ENCODE results near the gene QPCT. TPM values are rescaled to one million over a fixed set of nuclear protein-coding genes. Genes with fewer than 3 reads are reported as not detected.

Gene QPCT
- total RNA-seq, 1 experiment from 2014 or later: 4.2 TPM

DNA sequence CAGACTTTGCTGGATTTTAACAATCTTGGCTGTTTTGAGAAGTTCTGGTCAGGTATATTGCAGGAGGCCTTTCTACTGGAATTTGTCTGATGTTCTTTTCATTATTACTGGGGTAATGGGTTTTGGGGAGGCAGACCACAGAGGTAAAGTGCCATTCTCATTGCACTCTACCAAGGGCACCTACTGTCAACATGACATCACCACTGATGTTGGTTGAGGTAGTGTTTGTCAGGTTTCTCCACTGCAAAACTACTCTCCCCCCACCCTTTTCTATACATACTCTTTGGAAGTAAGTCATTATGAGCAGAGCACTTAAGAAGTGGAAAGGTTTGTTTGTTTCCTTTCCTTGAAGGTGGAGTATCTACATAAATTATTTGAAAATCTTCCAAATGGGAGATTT lies 46.8 kb upstream of the QPCT start:
- Histone ChIP-seq H3K27ac (ENCODE audit: low read depth, low read length, poor library complexity, severe bottlenecking) (no peak overlapping the region), H3K4me3 (ENCODE audit: low read depth, low read length, poor library complexity, severe bottlenecking) (no peak overlapping the region), H3K9me3 (ENCODE audit: low read depth, low read length, poor library complexity, severe bottlenecking) (no peaks in the 10 kb centered on the region), H3K27me3 (replicated peaks; ENCODE audit: insufficient read depth, low read depth, low read length, poor library complexity) (no peaks in the 10 kb centered on the region), H3K4me1 (ENCODE audit: insufficient read depth, low read length, poor library complexity, severe bottlenecking) (no peaks in the 10 kb centered on the region), H3K36me3 (ENCODE audit: insufficient read depth, low read length, poor library complexity, severe bottlenecking) (no peaks in the 10 kb centered on the region)
- intact Hi-C loops (cut with micrococcal nuclease; ENCODE audit: unreplicated experiment): no loop called here
- ChIA-PET POLR2A (ENCODE audit: low non-redundant PET) (no interaction called here), CTCF (no interaction called here)
- no TSS peak for BruUV-seq (replicated peaks)
- TF ChIP-seq EZH2 (IDR thresholded peaks at IDR 0.05; ENCODE audit: borderline replicate concordance, low read depth, low read length, poor library complexity, severe bottlenecking) (no peak), CTCF (conservative IDR thresholded peaks at IDR 0.05; ENCODE audit: low read depth, low read length) (no peak)
- DNase-seq (ENCODE audit: low spot score): no peak

- POLR2A ChIA-PET (ENCODE audit: low non-redundant PET): no interaction called here
- no peak for TF ChIP-seq EZH2 (IDR thresholded peaks at IDR 0.05; ENCODE audit: borderline replicate concordance, low read depth, low read length, poor library complexity, severe bottlenecking)
- TF ChIP-seq CTCF (conservative IDR thresholded peaks at IDR 0.05; ENCODE audit: low read depth, low read length): no peak
- no TSS peak for BruUV-seq (replicated peaks)
- H3K27me3 ChIP-seq (replicated peaks; ENCODE audit: insufficient read depth, low read depth, low read length, poor library complexity): no peaks in the 10 kb centered on the region
- intact Hi-C loops (cut with micrococcal nuclease; ENCODE audit: unreplicated experiment): no loop called here
- H3K27ac ChIP-seq (ENCODE audit: low read depth, low read length, poor library complexity, severe bottlenecking): no peak overlapping the region
- no peaks in the 10 kb centered on the region for H3K9me3 ChIP-seq (ENCODE audit: low read depth, low read length, poor library complexity, severe bottlenecking)
- no peaks in the 10 kb centered on the region for H3K36me3 ChIP-seq (ENCODE audit: insufficient read depth, low read length, poor library complexity, severe bottlenecking)
- no peak for DNase-seq (ENCODE audit: low spot score)
- H3K4me1 ChIP-seq (ENCODE audit: insufficient read depth, low read length, poor library complexity, severe bottlenecking): no peaks in the 10 kb centered on the region
- H3K4me3 ChIP-seq (ENCODE audit: low read depth, low read length, poor library complexity, severe bottlenecking): no peak overlapping the region
- CTCF ChIA-PET: no interaction called here
These were observed 44.3 kb upstream of the QPCT start for GRCh38 chr2:37300146-37300545.

DNA sequence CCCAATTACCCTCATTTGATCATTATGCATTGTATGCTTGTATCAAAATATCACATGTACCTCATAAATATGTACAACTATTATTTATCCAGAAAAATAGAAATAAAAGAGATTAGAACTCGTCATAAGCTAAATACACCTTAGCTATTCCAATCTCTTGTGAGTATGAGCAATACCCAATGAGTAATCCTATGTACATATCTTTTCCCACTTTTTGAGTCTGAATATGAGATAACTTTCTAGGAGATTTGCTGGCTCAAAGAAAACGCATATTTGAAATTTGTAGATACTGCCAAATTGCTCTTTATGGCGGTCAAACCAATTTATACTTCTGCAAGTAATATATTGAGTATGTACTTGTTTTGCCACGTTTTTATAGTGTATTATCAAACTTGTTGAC lies 43.9 kb upstream of the QPCT start:
- POLR2A ChIA-PET (ENCODE audit: low non-redundant PET): interaction anchor here (0.7 kb wide), 1 partner anchor 17 kb away, joined by 6 read pairs; no protein-coding TSS in a partner anchor
- DNase-seq (ENCODE audit: low spot score): no peak
- BruUV-seq (replicated peaks): no TSS peak
- Histone ChIP-seq H3K27ac (ENCODE audit: low read depth, low read length, poor library complexity, severe bottlenecking) (no peak overlapping the region), H3K36me3 (ENCODE audit: insufficient read depth, low read length, poor library complexity, severe bottlenecking) (no peaks in the 10 kb centered on the region), H3K9me3 (ENCODE audit: low read depth, low read length, poor library complexity, severe bottlenecking) (no peaks in the 10 kb centered on the region), H3K4me3 (ENCODE audit: low read depth, low read length, poor library complexity, severe bottlenecking) (no peak overlapping the region), H3K27me3 (replicated peaks; ENCODE audit: insufficient read depth, low read depth, low read length, poor library complexity) (no peaks in the 10 kb centered on the region), H3K4me1 (ENCODE audit: insufficient read depth, low read length, poor library complexity, severe bottlenecking) (peaks cover 3% of the 10 kb centered on the region)
- TF ChIP-seq EZH2 (IDR thresholded peaks at IDR 0.05; ENCODE audit: borderline replicate concordance, low read depth, low read length, poor library complexity, severe bottlenecking) (no peak), CTCF (conservative IDR thresholded peaks at IDR 0.05; ENCODE audit: low read depth, low read length) (no peak)
- CTCF ChIA-PET: no interaction called here
- intact Hi-C loops (cut with micrococcal nuclease; ENCODE audit: unreplicated experiment): no loop called here

Measured in A673 (cell line).